ENCODE results near the gene WDR5B.

Gene WDR5B

GRCh38 chr3:122391681-122392446 lies 24.0 kb downstream of the WDR5B start:
- no peak overlapping the region for H3K4me3 ChIP-seq (replicated peaks in 1 of 2; ENCODE audit: low read depth in 2 of 2, low read length in 2 of 2)
- no peak for TF ChIP-seq CTCF (IDR thresholded peaks at IDR 0.05; ENCODE audit: low read depth, low read length)
- DNase-seq (ENCODE audit: low read depth in 2 of 2) = no peak

GRCh38 chr3:122390665-122391064 lies 25.2 kb downstream of the WDR5B start:
- no peak overlapping the region for H3K4me3 ChIP-seq (replicated peaks in 1 of 2; ENCODE audit: low read depth in 2 of 2, low read length in 2 of 2)
- TF ChIP-seq CTCF (IDR thresholded peaks at IDR 0.05; ENCODE audit: low read depth, low read length) = no peak
- peak; percentile 19 to 41 for DNase-seq (ENCODE audit: low read depth in 2 of 2)

GRCh38 chr3:122389892-122390291 lies 26.0 kb downstream of the WDR5B start:
- DNase-seq (ENCODE audit: low read depth in 2 of 2) = no peak
- H3K4me3 ChIP-seq (replicated peaks in 1 of 2; ENCODE audit: low read depth in 2 of 2, low read length in 2 of 2) = no peak overlapping the region
- no peak for TF ChIP-seq CTCF (IDR thresholded peaks at IDR 0.05; ENCODE audit: low read depth, low read length)

GRCh38 chr3:122389197-122389596 lies 26.7 kb downstream of the WDR5B start:
- H3K4me3 ChIP-seq (replicated peaks in 1 of 2; ENCODE audit: low read depth in 2 of 2, low read length in 2 of 2) = no peak overlapping the region
- TF ChIP-seq CTCF (IDR thresholded peaks at IDR 0.05; ENCODE audit: low read depth, low read length) = no peak
- DNase-seq (ENCODE audit: low read depth in 2 of 2) = no peak

GRCh38 chr3:122387709-122388108 lies 28.2 kb downstream of the WDR5B start:
- TF ChIP-seq CTCF (IDR thresholded peaks at IDR 0.05; ENCODE audit: low read depth, low read length) = no peak
- DNase-seq (ENCODE audit: low read depth in 2 of 2) = no peak
- H3K4me3 ChIP-seq (replicated peaks in 1 of 2; ENCODE audit: low read depth in 2 of 2, low read length in 2 of 2) = no peak overlapping the region

GRCh38 chr3:122383771-122384697 lies 31.8 kb downstream of the WDR5B start, which contains the start of gene FAM162A:
TSS of gene FAM162A (plus strand) at chr3:122384182. CDS start at chr3:122384266, 84 bp downstream.
- H3K4me3 ChIP-seq (replicated peaks in 1 of 2; ENCODE audit: low read depth in 2 of 2, low read length in 2 of 2) = peak within 1 kb of the TSS; percentile 90 to 92
- peak; percentile 27 for TF ChIP-seq CTCF (IDR thresholded peaks at IDR 0.05; ENCODE audit: low read depth, low read length)
- DNase-seq (ENCODE audit: low read depth in 2 of 2) = peak; percentile 85 to 87
